Suprapubic skin (tissue), 4 donors: ENCODE results near the gene DPEP2.

Experiments used
- POLR2A ChIP-seq, 2 donors: fragments of 450-650 bp; IDR thresholded peaks; one replicate each; pipeline ENCODE4 v1.6.1; 2017; ENCODE audit warnings: antibody characterized with exemption in 2 of 2, mild to moderate bottlenecking in 2 of 2, moderate library complexity in 2 of 2
- POLR2AphosphoS5 ChIP-seq, 3 donors: sonication (generic); formaldehyde crosslinking; IDR thresholded peaks; one replicate each; pipeline ENCODE4 v1.6.1; 2017; ENCODE audit warnings: antibody characterized with exemption in 3 of 3
- TF ChIP-seq, protein P1 (sequence below), 2 donors: fragments of 200-600 bp in 1 of 2; fragments of 450-650 bp in 1 of 2; sonication (generic) in 1 of 2; IDR thresholded peaks; one replicate each; pipeline ENCODE4 v1.5.1; 2016 to 2019; ENCODE audit warnings: antibody characterized with exemption in 2 of 2, mild to moderate bottlenecking in 1 of 2, moderate library complexity in 1 of 2

DNA sequence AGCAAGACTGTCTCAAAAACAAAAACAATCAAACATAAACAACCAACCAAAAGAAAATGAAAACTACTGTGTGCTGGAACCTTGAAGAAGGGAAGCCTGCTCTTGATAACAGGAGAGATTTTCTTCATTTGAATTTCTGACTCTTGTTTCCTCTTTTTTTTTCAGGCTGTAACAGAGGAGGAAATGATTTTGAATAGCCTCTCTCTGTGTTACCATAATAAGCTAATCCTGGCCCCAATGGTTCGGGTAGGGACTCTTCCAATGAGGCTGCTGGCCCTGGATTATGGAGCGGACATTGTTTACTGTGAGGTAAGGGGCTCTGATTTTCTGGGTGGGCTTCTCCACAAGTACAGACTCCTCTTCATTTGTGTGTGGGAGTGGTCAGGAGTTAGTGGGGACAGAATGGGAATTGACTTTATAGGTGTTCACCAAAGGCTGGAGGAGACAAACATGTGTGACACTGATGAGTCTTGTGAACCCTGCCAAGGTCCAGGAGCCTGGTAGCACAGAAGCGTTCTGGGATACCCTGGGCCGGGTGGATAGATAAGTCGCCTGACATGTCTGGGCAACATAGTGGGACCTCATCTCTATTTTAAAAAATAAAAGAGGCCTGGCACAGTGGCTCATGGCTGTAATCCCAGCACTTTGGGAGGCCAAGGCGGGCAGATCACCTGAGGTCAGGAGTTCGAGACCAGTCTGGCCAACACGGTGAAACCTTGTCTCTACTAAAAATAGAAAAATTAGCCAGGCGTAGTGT is 38.7 kb upstream of the DPEP2 start:
- TF ChIP-seq, protein P1, sequence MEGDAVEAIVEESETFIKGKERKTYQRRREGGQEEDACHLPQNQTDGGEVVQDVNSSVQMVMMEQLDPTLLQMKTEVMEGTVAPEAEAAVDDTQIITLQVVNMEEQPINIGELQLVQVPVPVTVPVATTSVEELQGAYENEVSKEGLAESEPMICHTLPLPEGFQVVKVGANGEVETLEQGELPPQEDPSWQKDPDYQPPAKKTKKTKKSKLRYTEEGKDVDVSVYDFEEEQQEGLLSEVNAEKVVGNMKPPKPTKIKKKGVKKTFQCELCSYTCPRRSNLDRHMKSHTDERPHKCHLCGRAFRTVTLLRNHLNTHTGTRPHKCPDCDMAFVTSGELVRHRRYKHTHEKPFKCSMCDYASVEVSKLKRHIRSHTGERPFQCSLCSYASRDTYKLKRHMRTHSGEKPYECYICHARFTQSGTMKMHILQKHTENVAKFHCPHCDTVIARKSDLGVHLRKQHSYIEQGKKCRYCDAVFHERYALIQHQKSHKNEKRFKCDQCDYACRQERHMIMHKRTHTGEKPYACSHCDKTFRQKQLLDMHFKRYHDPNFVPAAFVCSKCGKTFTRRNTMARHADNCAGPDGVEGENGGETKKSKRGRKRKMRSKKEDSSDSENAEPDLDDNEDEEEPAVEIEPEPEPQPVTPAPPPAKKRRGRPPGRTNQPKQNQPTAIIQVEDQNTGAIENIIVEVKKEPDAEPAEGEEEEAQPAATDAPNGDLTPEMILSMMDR (IDR thresholded peaks at IDR 0.05) = no peak
- no peak for TF ChIP-seq POLR2AphosphoS5 (IDR thresholded peaks at IDR 0.05)
- TF ChIP-seq POLR2A (IDR thresholded peaks at IDR 0.05) = no peak
